K562 (cell line): ENCODE measurements around the gene CACNA1A. TPM values are rescaled to one million over a fixed set of nuclear protein-coding genes. Genes with fewer than 3 reads are reported as not detected.

Source experiments
- ATF3 ChIP-seq, 2 experiments: fragments of 450-650 bp in 1 of 2; sonication (generic) in 1 of 2; formaldehyde crosslinking in 1 of 2; IDR thresholded peaks in 1 of 2; conservative IDR thresholded peaks in 1 of 2; 2 replicates each; pipeline versions ENCODE4 v1.6.1 to v1.8.1; 2016 to 2023; ENCODE audit warnings: mild to moderate bottlenecking in 2 of 2, moderate library complexity in 2 of 2, inconsistent platforms in 1 of 2, missing genetic modification reagents in 1 of 2
- BRD4 ChIP-seq: fragments of 200-600 bp; sonication (generic); IDR thresholded peaks from 2 replicates; pipeline ENCODE4 v1.6.1; 2017; ENCODE audit warnings: inconsistent platforms
- BRF2 ChIP-seq: IDR thresholded peaks from 3 replicates; pipeline ENCODE4 v1.6.1; 2011; ENCODE audit warnings: borderline replicate concordance, mild to moderate bottlenecking; ENCODE audit not compliant: insufficient read length, insufficient read depth
- ETV1 ChIP-seq: fragments of 450-650 bp; conservative IDR thresholded peaks from 2 replicates; pipeline ENCODE4 v1.6.1; 2016; ENCODE audit warnings: missing genetic modification characterization, control low read depth, low read depth, missing compliant biosample characterization
- EZH2 ChIP-seq: IDR thresholded peaks from 2 replicates; pipeline ENCODE4 v1.6.1; 2012; ENCODE audit warnings: low read depth, mild to moderate bottlenecking, inconsistent platforms, low read length, borderline replicate concordance
- HDAC2 ChIP-seq: fragments of 450-650 bp; IDR thresholded peaks from 2 replicates; pipeline ENCODE4 v1.6.1; 2016; ENCODE audit warnings: mild to moderate bottlenecking
- JUN ChIP-seq, 2 experiments: sonication (generic) in 1 of 2; formaldehyde crosslinking in 1 of 2; IDR thresholded peaks; 2 replicates each; pipeline versions ENCODE4 v1.6.1 to v1.8.0; 2012 to 2022; ENCODE audit warnings: borderline replicate concordance in 2 of 2, mild to moderate bottlenecking in 2 of 2, improper control_type of control experiment in 1 of 2, low read depth in 1 of 2, low read length in 1 of 2, missing genetic modification reagents in 1 of 2
- MBD2 ChIP-seq: sonication (generic); IDR thresholded peaks from 2 replicates; pipeline ENCODE4 v1.6.1; 2016; ENCODE audit warnings: low read depth, borderline replicate concordance
- MEIS2 ChIP-seq: fragments of 450-650 bp; IDR thresholded peaks from 2 replicates; pipeline ENCODE4 v1.6.1; 2014; ENCODE audit warnings: mild to moderate bottlenecking; ENCODE audit not compliant: partially characterized antibody
- PHF20 ChIP-seq: fragments of 450-650 bp; IDR thresholded peaks from 2 replicates; pipeline ENCODE4 v1.6.1; 2018; ENCODE audit not compliant: partially characterized antibody
- POLR2G ChIP-seq: fragments of 200-400 bp; formaldehyde crosslinking; IDR thresholded peaks from 2 replicates; pipeline ENCODE4 v1.6.1; 2017; ENCODE audit warnings: low read depth, mild to moderate bottlenecking, antibody characterized with exemption, low read length, moderate library complexity
- PRDM10 ChIP-seq: fragments of 450-650 bp; IDR thresholded peaks from 2 replicates; pipeline ENCODE4 v1.6.1; 2018; ENCODE audit not compliant: partially characterized antibody
- RAD21 ChIP-seq, 2 experiments: fragments of 250-450 bp in 1 of 2; fragments of 450-650 bp in 1 of 2; sonication (Bioruptor Pico) in 1 of 2; formaldehyde crosslinking in 1 of 2; IDR thresholded peaks in 1 of 2; conservative IDR thresholded peaks in 1 of 2; 2 replicates each; pipeline versions ENCODE4 v1.4.0 to v1.8.0; 2020 to 2022; ENCODE audit warnings: mild to moderate bottlenecking in 2 of 2, moderate library complexity in 1 of 2
- RBFOX2 ChIP-seq: fragments of 200-400 bp; formaldehyde crosslinking; IDR thresholded peaks from 2 replicates; pipeline ENCODE4 v1.6.1; 2017; ENCODE audit warnings: low read depth, mild to moderate bottlenecking, low read length, moderate library complexity
- YY1 ChIP-seq, 3 experiments: IDR thresholded peaks; 2 replicates each; pipeline ENCODE4 v1.6.1; 2011; ENCODE audit warnings: low read length in 2 of 3, mild to moderate bottlenecking in 2 of 3, moderate library complexity in 2 of 3, borderline replicate concordance in 1 of 3, control low read depth in 1 of 3, low read depth in 1 of 3; ENCODE audit not compliant: insufficient read depth in 3 of 3, insufficient replicate concordance in 2 of 3, control insufficient read depth in 1 of 3, insufficient read length in 1 of 3; ENCODE audit errors: extremely low read depth in 1 of 3
- ZNF395 ChIP-seq: fragments of 200-800 bp; sonication (Bioruptor generic); IDR thresholded peaks from 2 replicates; pipeline ENCODE4 v1.6.1; 2017; ENCODE audit warnings: missing genetic modification characterization, missing compliant biosample characterization
- ZNF444 ChIP-seq: fragments of 250-450 bp; sonication (Bioruptor Pico); IDR thresholded peaks from 2 replicates; pipeline ENCODE4 v1.4.0; 2020; ENCODE audit warnings: mild to moderate bottlenecking, moderate library complexity
- polyA plus RNA-seq, 8 experiments: library from polyadenylated mRNA; depleted of rRNA in 4 of 8; stranded (reverse) in 5 of 8; unstranded in 3 of 8; fragments of >200 nt; fragmentation: Nextera tagmentation in 2 of 8; fragmentation: Illumina TruSeq in 1 of 8; extraction: Ambion mirVana in 2 of 8; extraction: Trizol in 1 of 8; gene quantifications; 2 replicates each; pipeline versions ENCODE4 v1.2.1 to v1.2.3, GENCODE V29; 2011 to 2014; ENCODE audit warnings: inconsistent platforms in 1 of 8, missing spikeins in 1 of 8
- total RNA-seq, 7 experiments: library from RNA; depleted of rRNA in 6 of 7; stranded (reverse); fragments of >200 nt in 6 of 7; fragmentation: Illumina TruSeq in 2 of 7; extraction: Trizol in 2 of 7; gene quantifications; 2 replicates each; pipeline versions ENCODE4 v1.2.1 to v1.2.3, GENCODE V29; 2011 to 2021; ENCODE audit warnings: low replicate concordance in 1 of 7

Gene CACNA1A
- total and polyA plus RNA-seq, 9 of the 15 experiments (the other 6 are each of a cell fraction or from before 2014, with no cell fraction given) = 0.03 to 0.20 (median 0.09) TPM; not detected in 1

GRCh38 chr19:13163609-13164342 lies 342.5 kb downstream of the CACNA1A start (continued):
- peak; percentile 27; the same call in 1 of the 2 replicates for TF ChIP-seq MBD2
- peak in 1 of 3 experiments; percentile 23 for TF ChIP-seq YY1 (IDR thresholded peaks at IDR 0.05; ENCODE audit: borderline replicate concordance in 1 of 3, control insufficient read depth in 1 of 3, extremely low read depth in 1 of 3, insufficient read depth in 3 of 3, insufficient read length in 1 of 3, insufficient replicate concordance in 2 of 3, low read depth in 1 of 3, low read length in 2 of 3)
- TF ChIP-seq ETV1 (tag) = no peak
- TF ChIP-seq ZNF395 (CRISPR knock-in tag) = peak; percentile 79
- peak; percentile 26; the same call in 1 of the 2 replicates for TF ChIP-seq JUN (IDR thresholded peaks at IDR 0.05; ENCODE audit: borderline replicate concordance, low read depth, low read length)
- no peak for TF ChIP-seq JUN (CRISPR knock-in tag; IDR thresholded peaks at IDR 0.05; ENCODE audit: borderline replicate concordance)
- TF ChIP-seq ZNF444 (CRISPR knock-in tag) = no peak
- 0 out of 4 replicates have a peak, but pooled peaks of 1 of the 2 experiments have one; percentile 6 for TF ChIP-seq RAD21 (CRISPR knock-in tag; conservative IDR thresholded peaks at IDR 0.05 in 1 of 2, IDR thresholded peaks at IDR 0.05 in 1 of 2)
- TF ChIP-seq PHF20 = peak; percentile 17
- TF ChIP-seq HDAC2 = no peak
- 0 out of 2 replicates have a peak, but pooled peaks have one; percentile 12 for TF ChIP-seq BRD4
- TF ChIP-seq MEIS2 = peak; percentile 63
- TF ChIP-seq ATF3 (IDR thresholded peaks at IDR 0.05) = peak; percentile 54
- TF ChIP-seq ATF3 (CRISPR knock-in tag; conservative IDR thresholded peaks at IDR 0.05) = no peak
- TF ChIP-seq PRDM10 = peak; percentile 70
- no peak for TF ChIP-seq BRF2
- peak; percentile 69 for TF ChIP-seq RBFOX2
- peak; percentile 80 for TF ChIP-seq POLR2G
- TF ChIP-seq EZH2 = no peak
